OCI-LY3 (cell line): ENCODE results near the gene DDX19B.
A peak's percentile ranks its signal among the peaks of the same experiment; 100 is the strongest.
"Not testable (repeated sequence)": the region's sequence is repeated elsewhere in the genome, so short reads cannot be mapped to it uniquely, and the experiment has no call there.

Experiments
- H2AFZ ChIP-seq: fragments of 200-600, 300-600 bp; shearing (Covaris generic); 2 replicates; pipeline ENCODE4 v1.6.0; 2014; ENCODE audit warnings: antibody characterized with exemption, low read depth, low read length
- H3K27ac ChIP-seq: fragments of 200-600, 300-600 bp; sonication (generic); 2 replicates; pipeline ENCODE4 v1.5.1; 2014; ENCODE audit warnings: mild to moderate bottlenecking, low read length, moderate library complexity, mixed read lengths
- H3K27me3 ChIP-seq: fragments of 200-600, 300-600 bp; sonication (generic); 2 replicates; pipeline ENCODE4 v1.6.1; 2014; ENCODE audit warnings: low read depth, low read length, mixed read lengths
- H3K36me3 ChIP-seq: fragments of 200-600, 300-600 bp; sonication (generic); replicated peaks from 2 replicates; pipeline ENCODE3; 2014; ENCODE audit warnings: low read depth, low read length, mixed read lengths
- H3K4me1 ChIP-seq: fragments of 300-600, 200-600 bp; sonication (generic); 2 replicates; pipeline ENCODE4 v1.6.1; 2014; ENCODE audit warnings: low read length, mixed read lengths
- H3K4me2 ChIP-seq: fragments of 200-600, 300-600 bp; sonication (generic); 2 replicates; pipeline ENCODE4 v1.6.1; 2014; ENCODE audit warnings: low read length, mixed read lengths
- H3K4me3 ChIP-seq: fragments of 300-600, 200-600 bp; sonication (generic); 2 replicates; pipeline ENCODE4 v1.5.1; 2014; ENCODE audit warnings: antibody characterized with exemption, mild to moderate bottlenecking, low read length, moderate library complexity
- H3K79me2 ChIP-seq: fragments of 300-600, 200-600 bp; shearing (Covaris generic); 2 replicates; pipeline ENCODE4 v1.6.1; 2014; ENCODE audit warnings: mild to moderate bottlenecking, low read length, mixed read lengths
- H3K9ac ChIP-seq: fragments of 300-600, 200-600 bp; shearing (Covaris generic); 2 replicates; pipeline ENCODE4 v1.6.0; 2014; ENCODE audit warnings: mild to moderate bottlenecking, low read length, moderate library complexity
- H3K9me3 ChIP-seq: fragments of 200-600, 300-600 bp; shearing (Covaris generic); 2 replicates; pipeline ENCODE4 v1.6.1; 2014; ENCODE audit warnings: low read length, mixed read lengths; ENCODE audit not compliant: insufficient read depth
- H4K20me1 ChIP-seq: fragments of 200-600, 300-600 bp; sonication (generic); 2 replicates; pipeline ENCODE4 v1.6.1; 2016; ENCODE audit warnings: low read length, mixed read lengths; ENCODE audit not compliant: insufficient read depth
- CTCF ChIP-seq: fragments of 200-600, 300-600 bp; sonication (generic); IDR thresholded peaks from 2 replicates; pipeline ENCODE4 v1.5.1; 2014; ENCODE audit warnings: antibody characterized with exemption, low read length, low read depth
- EZH2phosphoT487 ChIP-seq: fragments of 200-600 bp; shearing (Covaris generic); IDR thresholded peaks from 2 replicates; pipeline ENCODE4 v1.6.1; 2018; ENCODE audit warnings: antibody characterized with exemption, mixed run types, low read depth

DDX19B gene

GRCh38 chr16:70349783-70350182 lies 50.8 kb downstream of the DDX19B start:
- no peak overlapping the region for H3K4me2 ChIP-seq
- no peak overlapping the region for H3K4me3 ChIP-seq
- no peak overlapping the region for H2AFZ ChIP-seq
- no peak overlapping the region for H3K27ac ChIP-seq
- no peak overlapping the region for H3K9ac ChIP-seq
- H3K4me1 ChIP-seq = peaks cover 11% of the 10 kb centered on the region
- no peaks in the 10 kb centered on the region for H3K9me3 ChIP-seq
- H3K27me3 ChIP-seq = no peaks in the 10 kb centered on the region
- peaks cover 21% of the 10 kb centered on the region for H3K36me3 ChIP-seq
- H3K79me2 ChIP-seq = peaks cover 51% of the 10 kb centered on the region
- no peaks in the 10 kb centered on the region for H4K20me1 ChIP-seq
- TF ChIP-seq CTCF = no peak
- TF ChIP-seq EZH2phosphoT487 = no peak

GRCh38 chr16:70359552-70359951 lies 60.6 kb downstream of the DDX19B start:
- H3K27me3 ChIP-seq = no peaks in the 10 kb centered on the region
- H3K4me1 ChIP-seq = peaks cover 9% of the 10 kb centered on the region
- no peak overlapping the region for H3K9ac ChIP-seq
- H3K79me2 ChIP-seq = no peaks in the 10 kb centered on the region
- H3K4me2 ChIP-seq = no peak overlapping the region
- TF ChIP-seq EZH2phosphoT487 (no peak), CTCF (no peak)
- no peak overlapping the region for H3K27ac ChIP-seq
- peaks cover 26% of the 10 kb centered on the region for H3K36me3 ChIP-seq
- no peaks in the 10 kb centered on the region for H3K9me3 ChIP-seq
- H3K4me3 ChIP-seq = no peak overlapping the region
- no peaks in the 10 kb centered on the region for H4K20me1 ChIP-seq
- no peak overlapping the region for H2AFZ ChIP-seq

GRCh38 chr16:70364399-70364798 lies 65.4 kb downstream of the DDX19B start:
- Histone ChIP-seq H2AFZ (no peak overlapping the region), H3K27ac (peak overlapping the region; percentile 69), H3K36me3 (peaks cover 27% of the 10 kb centered on the region), H3K9ac (no peak overlapping the region), H3K4me1 (peaks cover 13% of the 10 kb centered on the region), H3K4me2 (peak overlapping the region; percentile 52), H4K20me1 (no peaks in the 10 kb centered on the region), H3K79me2 (no peaks in the 10 kb centered on the region), H3K9me3 (no peaks in the 10 kb centered on the region), H3K4me3 (0 out of 2 replicates have a peak overlapping the region, but pooled peaks have one; percentile 19), H3K27me3 (no peaks in the 10 kb centered on the region)
- TF ChIP-seq EZH2phosphoT487 = no peak
- 0 out of 2 replicates have a peak, but pooled peaks have one; percentile 13 for TF ChIP-seq CTCF

DNA sequence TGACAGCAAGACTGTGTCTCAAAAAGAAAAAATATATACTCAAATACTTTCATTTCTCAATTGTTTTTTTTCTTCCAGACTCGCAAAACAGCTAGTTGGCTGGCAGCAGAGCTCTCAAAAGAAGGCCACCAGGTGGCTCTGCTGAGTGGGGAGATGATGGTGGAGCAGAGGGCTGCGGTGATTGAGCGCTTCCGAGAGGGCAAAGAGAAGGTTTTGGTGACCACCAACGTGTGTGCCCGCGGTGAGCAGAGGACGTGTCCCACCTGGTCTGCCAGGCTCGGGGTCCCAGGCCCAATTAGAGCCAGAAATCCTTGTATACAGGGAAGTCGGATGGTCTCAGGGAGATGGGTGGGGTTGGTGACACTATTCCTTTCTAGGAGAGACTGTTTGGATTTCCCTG lies 71.2 kb downstream of the DDX19B start:
- H3K79me2 ChIP-seq, H2AFZ ChIP-seq, H4K20me1 ChIP-seq, H3K9me3 ChIP-seq, H3K4me2 ChIP-seq, H3K4me1 ChIP-seq, H3K27ac ChIP-seq, H3K4me3 ChIP-seq, H3K27me3 ChIP-seq, H3K9ac ChIP-seq: not testable (repeated sequence)
- peak; percentile 63 for TF ChIP-seq CTCF
- peaks cover 26% of the 10 kb centered on the region for H3K36me3 ChIP-seq
